Calu3 (cell line): ENCODE results near the gene CRIP2. TPM values are rescaled to one million over a fixed set of nuclear protein-coding genes. Genes with fewer than 3 reads are reported as not detected.

Experiments used
- BruUV-seq: library from RNA; stranded (reverse); fragments of 400-500 nt; replicated peaks from 2 replicates; lab custom pipeline; 2021; lab: Mats Ljungman, UMichigan
- CTCF ChIA-PET: fragments of 300-600 bp; sonication (Branson Sonifier 250); formaldehyde crosslinking; loops from one replicate; lab custom pipeline; 2022; ENCODE audit warnings: antibody characterized with exemption; lab: Charles Lee
- DNase-seq: peaks from one replicate; pipeline ENCODE4 v3.0.0; 2022
- H3K27ac Mint-ChIP-seq: one replicate; pipeline ENCODE4 v1.8.0; 2022; ENCODE audit warnings: mixed read lengths; ENCODE audit not compliant: unreplicated experiment
- H3K27me3 Mint-ChIP-seq: one replicate; pipeline ENCODE4 v1.8.0; 2022; ENCODE audit warnings: mixed read lengths; ENCODE audit not compliant: unreplicated experiment
- H3K36me3 Mint-ChIP-seq: one replicate; pipeline ENCODE4 v1.8.0; 2022; ENCODE audit warnings: mild to moderate bottlenecking, moderate library complexity, mixed read lengths; ENCODE audit not compliant: insufficient read depth, unreplicated experiment
- H3K4me1 Mint-ChIP-seq: one replicate; pipeline ENCODE4 v1.8.0; 2022; ENCODE audit warnings: mild to moderate bottlenecking, low read depth, mixed read lengths; ENCODE audit not compliant: unreplicated experiment
- H3K4me3 Mint-ChIP-seq: one replicate; pipeline ENCODE4 v1.8.0; 2022; ENCODE audit warnings: mild to moderate bottlenecking, low read depth, moderate library complexity, mixed read lengths; ENCODE audit not compliant: unreplicated experiment
- H3K9me3 Mint-ChIP-seq: one replicate; pipeline ENCODE4 v1.8.0; 2022; ENCODE audit warnings: low read depth, mixed read lengths; ENCODE audit not compliant: unreplicated experiment
- CTCF ChIP-seq: fragments of 200-600 bp; IDR thresholded peaks from one replicate; pipeline ENCODE4 v1.8.0; 2022; ENCODE audit warnings: antibody characterized with exemption; ENCODE audit not compliant: unreplicated experiment
- intact Hi-C: fragments of 100-400 bp; cut with micrococcal nuclease; formaldehyde crosslinking; loops from one replicate; pipeline ENCODE4 v1.10.0; 2022; ENCODE audit not compliant: unreplicated experiment
- total RNA-seq: library from RNA; stranded (reverse); gene quantifications from 2 replicates; pipeline ENCODE4 v1.2.3, GENCODE V29; 2022

The CRIP2 gene
- total RNA-seq, 1 experiment from 2014 or later, result 70.1 TPM

- Mint-ChIP-seq H3K9me3 (no peaks in the 10 kb centered on the region), H3K27ac (no peak overlapping the region)
Observed at GRCh38 chr14:105493921-105494605, 19.4 kb downstream of the CRIP2 start.

DNA sequence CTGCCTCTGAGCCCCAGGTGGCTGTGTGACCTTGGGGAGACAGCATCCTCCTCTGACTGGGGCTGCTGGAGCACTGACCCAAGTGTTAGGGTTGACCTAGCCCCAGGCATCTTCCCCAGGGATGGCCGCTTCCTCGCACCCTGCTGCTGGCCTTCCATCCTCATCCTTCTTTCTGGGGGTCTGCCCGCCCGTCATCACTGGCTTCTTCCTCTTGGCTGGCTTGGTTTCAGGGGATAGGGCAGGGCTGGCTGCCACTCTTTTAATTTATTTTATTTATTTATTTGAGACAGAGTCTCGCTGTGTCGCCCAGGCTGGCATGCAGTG, 19.9 kb downstream of the CRIP2 start:
- Mint-ChIP-seq H3K27ac (no peak overlapping the region), H3K36me3 (peaks cover 47% of the 10 kb centered on the region), H3K4me3 (no peak overlapping the region), H3K27me3 (no peaks in the 10 kb centered on the region), H3K9me3 (no peaks in the 10 kb centered on the region), H3K4me1 (peaks cover 9% of the 10 kb centered on the region)
- no TSS peak for BruUV-seq
- no peak for TF ChIP-seq CTCF
- intact Hi-C loops, result no loop called here
- CTCF ChIA-PET, result no interaction called here
- no peak for DNase-seq

More at GRCh38 chr14:105493921-105494605, 19.4 kb downstream of the CRIP2 start:
- no peak for TF ChIP-seq CTCF
- H3K36me3 Mint-ChIP-seq, result peaks cover 49% of the 10 kb centered on the region
- BruUV-seq, result no TSS peak
- peaks cover 9% of the 10 kb centered on the region for H3K4me1 Mint-ChIP-seq
- intact Hi-C loops, result no loop called here
- no peak for DNase-seq
- no peaks in the 10 kb centered on the region for H3K27me3 Mint-ChIP-seq
- H3K4me3 Mint-ChIP-seq, result no peak overlapping the region
- CTCF ChIA-PET, result no interaction called here

DNA sequence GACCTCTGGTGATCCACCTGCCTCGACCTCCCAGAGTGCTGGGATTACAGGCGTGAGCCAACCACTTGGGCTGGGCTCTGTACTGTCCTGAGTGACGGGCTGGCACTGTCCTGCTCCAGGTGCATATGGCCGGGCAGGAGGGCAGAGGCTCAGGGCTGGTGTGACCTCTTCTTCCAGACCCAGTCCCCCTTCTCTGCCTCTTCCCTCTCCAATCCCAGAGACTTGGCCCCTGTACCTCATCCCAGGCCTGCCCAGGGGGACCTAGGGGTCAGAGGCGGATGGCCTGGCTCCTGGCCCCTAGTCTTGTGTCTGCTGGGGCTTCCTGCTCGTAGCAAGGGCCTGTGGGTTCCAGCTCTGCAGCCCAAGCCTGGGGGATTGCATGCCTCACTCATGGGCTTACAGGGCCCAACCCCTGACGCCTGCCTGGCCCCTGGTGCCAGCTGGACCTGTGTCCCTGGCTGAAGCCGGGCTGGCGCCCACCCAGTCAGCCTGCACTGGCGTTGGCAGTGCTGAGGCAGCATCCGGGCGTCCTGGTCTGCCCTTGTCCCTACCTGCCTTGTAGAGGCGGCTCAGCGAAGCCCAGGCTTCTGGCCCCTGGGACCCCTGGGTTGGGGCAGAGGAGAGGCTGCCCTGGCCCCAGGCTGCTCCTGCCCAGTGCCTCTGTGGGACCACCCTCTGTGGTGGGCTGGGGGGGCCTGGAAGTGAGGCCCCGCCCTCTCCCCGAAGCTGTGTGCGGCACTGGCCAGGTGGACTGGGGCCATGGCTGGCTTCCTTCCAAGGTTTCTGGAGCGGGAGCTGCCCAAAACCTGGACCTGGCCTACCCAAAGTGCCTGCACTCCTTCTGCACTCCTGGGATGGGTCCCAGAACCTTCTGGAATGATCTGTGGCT, 20.7 kb downstream of the CRIP2 start:
- no peak for DNase-seq
- intact Hi-C loops, result no loop called here
- CTCF ChIA-PET, result no interaction called here
- no peaks in the 10 kb centered on the region for H3K9me3 Mint-ChIP-seq
- H3K27me3 Mint-ChIP-seq, result no peaks in the 10 kb centered on the region
- no TSS peak for BruUV-seq
- H3K27ac Mint-ChIP-seq, result no peak overlapping the region
- H3K4me1 Mint-ChIP-seq, result peaks cover 9% of the 10 kb centered on the region
- TF ChIP-seq CTCF, result no peak
- H3K36me3 Mint-ChIP-seq, result peaks cover 50% of the 10 kb centered on the region
- no peak overlapping the region for H3K4me3 Mint-ChIP-seq

DNA sequence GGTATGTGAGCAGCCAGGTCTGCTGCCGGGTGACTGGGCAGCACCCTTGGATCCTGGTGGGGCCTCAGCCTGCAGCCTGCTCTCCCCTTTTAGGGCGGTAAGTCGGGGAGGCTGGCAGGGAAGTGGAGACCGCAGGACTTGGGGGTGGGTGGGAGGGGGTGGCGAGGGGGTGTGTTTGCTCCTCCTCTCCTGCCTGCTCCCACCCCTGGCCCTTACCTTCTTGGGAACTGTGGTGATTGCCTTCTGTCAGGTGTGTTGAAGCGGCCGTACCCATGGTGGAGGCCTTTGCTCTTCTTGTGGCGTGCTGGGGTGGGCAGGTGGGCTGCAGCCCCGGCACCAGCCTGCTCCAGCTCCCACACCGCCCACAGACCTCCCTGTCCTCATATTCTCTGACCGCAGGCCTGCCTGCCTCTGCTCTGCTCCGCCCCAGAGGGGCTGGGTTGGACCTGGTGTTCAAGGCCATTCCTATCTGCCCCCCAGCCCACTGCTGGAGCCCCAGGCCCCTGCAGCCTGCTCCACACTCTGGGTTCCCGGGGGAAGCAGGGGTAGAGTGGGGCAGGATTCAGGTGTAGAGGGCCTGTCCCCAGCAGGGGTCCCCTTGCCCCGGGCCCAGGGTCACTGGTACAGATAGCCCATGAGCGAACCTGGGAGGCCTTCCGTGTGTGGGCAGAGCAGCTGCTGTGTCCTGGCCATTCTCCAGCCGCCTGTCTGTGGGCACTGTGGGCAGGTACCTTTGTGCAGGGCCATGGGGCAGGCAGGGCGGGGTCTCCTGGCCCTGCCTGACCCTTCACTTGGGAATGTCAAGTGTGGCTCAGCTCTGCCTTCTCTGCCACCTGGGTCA, 21.6 kb downstream of the CRIP2 start:
- no TSS peak for BruUV-seq

More for the DNA sequence above, 21.6 kb downstream of the CRIP2 start:
- TF ChIP-seq CTCF, result no peak
- Mint-ChIP-seq H3K9me3 (no peaks in the 10 kb centered on the region), H3K27me3 (no peaks in the 10 kb centered on the region), H3K4me3 (no peak overlapping the region), H3K4me1 (peaks cover 9% of the 10 kb centered on the region), H3K36me3 (peaks cover 42% of the 10 kb centered on the region), H3K27ac (no peak overlapping the region)
- DNase-seq, result no peak
- CTCF ChIA-PET, result no interaction called here
- intact Hi-C loops, result no loop called here
